Suprapubic skin (tissue), 4 donors: ENCODE results near the gene SH2B3. TPM values are rescaled to one million over a fixed set of nuclear protein-coding genes. Genes with fewer than 3 reads are reported as not detected.

Experiments used
- DNase-seq, 2 donors: peaks; one replicate each; pipeline ENCODE4 v3.0.0-alpha.2; 2019; ENCODE audit warnings: low spot score in 2 of 2
- H3K27ac ChIP-seq: fragments of 200-600 bp; sonication (generic); one replicate; pipeline ENCODE4 v1.5.1; 2019
- H3K27me3 ChIP-seq: fragments of 200-600 bp; sonication (generic); one replicate; pipeline ENCODE4 v1.5.1; 2019
- H3K36me3 ChIP-seq: fragments of 200-600 bp; sonication (generic); one replicate; pipeline ENCODE4 v1.5.1; 2019
- H3K4me1 ChIP-seq: fragments of 200-600 bp; sonication (generic); one replicate; pipeline ENCODE4 v1.5.1; 2019
- H3K4me3 ChIP-seq: fragments of 200-600 bp; sonication (generic); one replicate; pipeline ENCODE4 v1.5.1; 2019; ENCODE audit warnings: mild to moderate bottlenecking
- H3K9me3 ChIP-seq: fragments of 200-600 bp; sonication (generic); one replicate; pipeline ENCODE4 v1.5.1; 2019
- EP300 ChIP-seq: sonication (generic); formaldehyde crosslinking; IDR thresholded peaks from one replicate; pipeline ENCODE4 v1.6.1; 2017; ENCODE audit warnings: antibody characterized with exemption
- POLR2A ChIP-seq, 2 donors: fragments of 450-650 bp; IDR thresholded peaks; one replicate each; pipeline ENCODE4 v1.6.1; 2017; ENCODE audit warnings: antibody characterized with exemption in 2 of 2, mild to moderate bottlenecking in 2 of 2, moderate library complexity in 2 of 2
- POLR2AphosphoS5 ChIP-seq, 3 donors: sonication (generic); formaldehyde crosslinking; IDR thresholded peaks; one replicate each; pipeline ENCODE4 v1.6.1; 2017; ENCODE audit warnings: antibody characterized with exemption in 3 of 3
- WGBS: methylation state at CpG from one replicate; pipeline ENCODE4 v1.1.5; 2018; 5-methylcytosine and 5-hydroxymethylcytosine counted together
- total RNA-seq, 4 donors: library from RNA; depleted of rRNA; stranded (reverse); fragments of >200 nt; gene quantifications; one replicate each; pipeline ENCODE4 v1.1.0, GENCODE V29; 2016
- TF ChIP-seq, protein P1 (sequence below), 2 donors: fragments of 200-600 bp in 1 of 2; fragments of 450-650 bp in 1 of 2; sonication (generic) in 1 of 2; IDR thresholded peaks; one replicate each; pipeline ENCODE4 v1.5.1; 2016 to 2019; ENCODE audit warnings: antibody characterized with exemption in 2 of 2, mild to moderate bottlenecking in 1 of 2, moderate library complexity in 1 of 2

The SH2B3 gene
- total RNA-seq, 4 donors from 2014 or later = 3.4 to 7.1 (median 4.2) TPM

DNA sequence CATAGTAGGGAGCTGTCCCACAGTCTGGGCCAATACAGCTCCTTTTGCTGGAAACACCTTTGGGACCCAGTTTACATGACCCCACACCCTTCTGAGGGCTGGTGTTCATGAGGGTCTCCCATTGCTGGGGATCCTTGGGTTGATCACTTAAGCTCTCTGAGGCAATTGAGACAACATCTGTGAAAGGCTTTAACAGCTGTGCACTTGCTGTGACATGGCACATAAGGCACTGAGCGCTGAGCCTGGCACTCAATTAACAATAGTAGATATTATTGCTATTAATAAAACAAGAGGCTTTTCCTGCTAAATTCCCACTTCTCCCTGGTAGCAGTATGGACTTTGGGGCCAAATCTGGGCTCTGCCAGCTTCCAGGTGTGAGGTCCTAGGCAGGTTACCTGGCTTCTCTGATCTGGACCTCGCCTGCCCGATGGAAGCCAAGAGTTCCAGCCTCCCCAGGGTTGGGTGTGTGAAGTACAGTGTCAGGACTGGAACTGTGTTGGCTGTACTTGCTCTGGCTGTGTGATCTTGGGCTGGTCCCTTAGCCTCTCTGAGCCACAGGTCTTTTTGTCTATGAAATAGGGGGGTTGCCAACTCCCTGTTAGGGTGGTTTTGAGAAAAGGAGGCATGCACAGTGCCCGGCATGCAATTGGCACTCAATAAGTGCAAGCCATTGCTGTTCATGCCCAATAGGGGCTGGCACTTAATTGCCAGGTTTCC lies 3.1 kb downstream of the SH2B3 start:
- TF ChIP-seq, protein P1, sequence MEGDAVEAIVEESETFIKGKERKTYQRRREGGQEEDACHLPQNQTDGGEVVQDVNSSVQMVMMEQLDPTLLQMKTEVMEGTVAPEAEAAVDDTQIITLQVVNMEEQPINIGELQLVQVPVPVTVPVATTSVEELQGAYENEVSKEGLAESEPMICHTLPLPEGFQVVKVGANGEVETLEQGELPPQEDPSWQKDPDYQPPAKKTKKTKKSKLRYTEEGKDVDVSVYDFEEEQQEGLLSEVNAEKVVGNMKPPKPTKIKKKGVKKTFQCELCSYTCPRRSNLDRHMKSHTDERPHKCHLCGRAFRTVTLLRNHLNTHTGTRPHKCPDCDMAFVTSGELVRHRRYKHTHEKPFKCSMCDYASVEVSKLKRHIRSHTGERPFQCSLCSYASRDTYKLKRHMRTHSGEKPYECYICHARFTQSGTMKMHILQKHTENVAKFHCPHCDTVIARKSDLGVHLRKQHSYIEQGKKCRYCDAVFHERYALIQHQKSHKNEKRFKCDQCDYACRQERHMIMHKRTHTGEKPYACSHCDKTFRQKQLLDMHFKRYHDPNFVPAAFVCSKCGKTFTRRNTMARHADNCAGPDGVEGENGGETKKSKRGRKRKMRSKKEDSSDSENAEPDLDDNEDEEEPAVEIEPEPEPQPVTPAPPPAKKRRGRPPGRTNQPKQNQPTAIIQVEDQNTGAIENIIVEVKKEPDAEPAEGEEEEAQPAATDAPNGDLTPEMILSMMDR (IDR thresholded peaks at IDR 0.05) = no peak
- Histone ChIP-seq H3K4me1 (peaks cover 87% of the 10 kb centered on the region), H3K4me3 (peak overlapping the region; percentile 75), H3K9me3 (no peaks in the 10 kb centered on the region), H3K27me3 (no peaks in the 10 kb centered on the region), H3K27ac (peak overlapping the region; percentile 68), H3K36me3 (no peaks in the 10 kb centered on the region)
- DNase-seq = no peak
- WGBS = 58% methylated on average over 4 of the region's 4 CpGs

DNA sequence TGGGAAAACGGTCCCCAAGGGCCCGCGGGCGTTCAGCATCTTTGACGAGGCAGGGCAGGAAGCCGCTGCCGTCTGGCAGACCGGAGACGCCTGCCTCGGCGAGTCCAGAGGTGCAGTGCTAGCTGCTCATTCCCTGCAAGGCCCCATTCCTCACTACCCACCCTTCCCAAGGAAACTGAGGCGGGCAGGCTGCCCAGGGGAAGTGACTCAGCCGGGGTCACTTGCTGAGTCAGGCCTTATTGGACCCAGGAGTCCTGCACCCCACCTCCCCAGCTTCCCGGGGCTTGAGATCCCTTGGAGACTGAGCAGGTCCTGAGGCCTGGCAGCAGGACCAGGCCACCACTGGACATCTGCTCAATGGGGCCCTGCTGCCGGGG lies 3.7 kb downstream of the SH2B3 start:
- no peaks in the 10 kb centered on the region for H3K27me3 ChIP-seq
- no peak for DNase-seq
- H3K4me3 ChIP-seq = peak overlapping the region; percentile 75
- no peaks in the 10 kb centered on the region for H3K36me3 ChIP-seq
- no peaks in the 10 kb centered on the region for H3K9me3 ChIP-seq
- peaks cover 87% of the 10 kb centered on the region for H3K4me1 ChIP-seq
- H3K27ac ChIP-seq = peak overlapping the region; percentile 68
- TF ChIP-seq, protein P1 (IDR thresholded peaks at IDR 0.05) = no peak
- TF ChIP-seq POLR2A (IDR thresholded peaks at IDR 0.05) (no peak), POLR2AphosphoS5 (IDR thresholded peaks at IDR 0.05) (no peak), EP300 (no peak)
- 25% methylated on average over 12 of the region's 15 CpGs for WGBS

DNA sequence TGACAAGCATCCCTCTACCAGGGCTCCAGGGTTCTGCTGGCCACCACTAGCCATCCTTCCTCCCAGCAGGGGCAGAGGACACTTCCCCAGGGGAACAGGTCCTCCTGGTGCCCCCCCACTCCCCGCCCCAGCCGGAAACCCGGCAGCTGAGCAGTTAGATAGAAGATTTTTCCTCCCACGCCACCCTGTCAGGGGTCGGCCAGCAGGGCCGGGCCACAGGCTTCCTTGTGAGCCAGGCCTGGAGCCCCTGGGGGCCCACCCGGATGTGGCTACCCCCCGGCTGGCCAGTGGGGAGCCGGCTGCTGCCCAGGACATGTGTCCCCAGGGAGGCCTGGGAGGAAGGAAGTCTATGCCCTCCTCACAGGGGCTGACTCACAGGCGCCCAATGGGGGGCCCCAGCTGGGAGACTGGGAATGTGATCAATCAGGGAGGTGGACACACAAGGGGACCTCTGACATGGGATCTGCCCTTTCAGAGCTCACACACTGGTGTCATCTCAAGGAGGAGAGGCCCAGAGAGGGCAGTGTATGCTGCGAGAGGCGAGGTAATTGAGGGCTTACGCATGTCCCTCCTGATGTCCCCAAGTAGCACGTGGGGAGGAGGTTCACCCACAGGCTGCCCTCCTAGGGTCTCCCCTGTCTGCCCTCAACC lies 4.2 kb downstream of the SH2B3 start:
- Histone ChIP-seq H3K9me3 (no peaks in the 10 kb centered on the region), H3K4me3 (peak overlapping the region; percentile 75), H3K4me1 (peaks cover 82% of the 10 kb centered on the region), H3K27ac (peak overlapping the region; percentile 68), H3K27me3 (no peaks in the 10 kb centered on the region), H3K36me3 (no peaks in the 10 kb centered on the region)
- DNase-seq = no peak
- TF ChIP-seq POLR2AphosphoS5 (IDR thresholded peaks at IDR 0.05) = no peak
- TF ChIP-seq, protein P1 (IDR thresholded peaks at IDR 0.05) = no peak
- no peak for TF ChIP-seq EP300
- no peak for TF ChIP-seq POLR2A (IDR thresholded peaks at IDR 0.05)
- 52% methylated on average over 2 of the region's 14 CpGs for WGBS

DNA sequence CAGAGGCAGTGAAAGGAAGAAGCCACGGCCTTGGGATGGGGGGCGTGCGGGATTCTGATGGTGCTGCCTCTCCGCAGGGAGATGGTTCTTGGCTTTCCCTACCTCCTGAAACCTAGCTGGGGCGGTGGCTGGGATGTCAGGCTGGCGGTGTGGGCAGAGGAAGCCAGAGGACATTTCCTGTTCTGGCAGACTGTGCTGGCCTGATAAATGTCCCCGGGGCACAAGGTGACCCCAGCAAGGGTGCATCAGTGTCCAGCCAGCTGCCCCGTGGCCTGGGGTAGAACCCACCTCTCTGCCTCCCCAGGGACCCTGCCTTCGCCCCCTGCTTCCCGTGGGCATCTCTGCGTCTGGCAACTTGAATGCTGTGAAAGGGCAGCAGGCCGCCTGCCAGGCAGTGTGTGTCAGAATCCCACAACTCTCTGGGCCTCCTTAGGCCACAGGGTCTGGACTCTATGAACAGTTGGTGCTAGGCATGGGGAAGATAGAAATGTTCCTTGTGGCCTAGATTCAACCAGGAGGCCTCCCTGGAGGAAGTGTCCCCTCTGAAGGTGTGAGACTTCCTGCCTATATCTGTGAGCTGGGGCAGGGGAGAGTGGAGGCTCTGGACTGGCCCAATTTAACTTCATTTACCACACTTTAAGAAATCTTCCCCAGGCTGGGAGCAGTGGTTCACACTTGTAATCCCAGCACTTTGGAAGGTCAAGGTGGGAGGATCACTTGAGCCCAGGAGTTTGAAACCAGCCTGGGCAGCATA lies 4.9 kb downstream of the SH2B3 start:
- peak overlapping the region; percentile 68 for H3K27ac ChIP-seq
- H3K9me3 ChIP-seq = no peaks in the 10 kb centered on the region
- 59% methylated on average over 8 of the region's 12 CpGs for WGBS
- no peaks in the 10 kb centered on the region for H3K36me3 ChIP-seq
- TF ChIP-seq POLR2AphosphoS5 (IDR thresholded peaks at IDR 0.05) = no peak
- no peak for TF ChIP-seq EP300
- no peak for TF ChIP-seq POLR2A (IDR thresholded peaks at IDR 0.05)
- TF ChIP-seq, protein P1 (IDR thresholded peaks at IDR 0.05) = no peak
- peak overlapping the region; percentile 75 for H3K4me3 ChIP-seq
- DNase-seq = no peak
- peaks cover 76% of the 10 kb centered on the region for H3K4me1 ChIP-seq
- H3K27me3 ChIP-seq = no peaks in the 10 kb centered on the region

DNA sequence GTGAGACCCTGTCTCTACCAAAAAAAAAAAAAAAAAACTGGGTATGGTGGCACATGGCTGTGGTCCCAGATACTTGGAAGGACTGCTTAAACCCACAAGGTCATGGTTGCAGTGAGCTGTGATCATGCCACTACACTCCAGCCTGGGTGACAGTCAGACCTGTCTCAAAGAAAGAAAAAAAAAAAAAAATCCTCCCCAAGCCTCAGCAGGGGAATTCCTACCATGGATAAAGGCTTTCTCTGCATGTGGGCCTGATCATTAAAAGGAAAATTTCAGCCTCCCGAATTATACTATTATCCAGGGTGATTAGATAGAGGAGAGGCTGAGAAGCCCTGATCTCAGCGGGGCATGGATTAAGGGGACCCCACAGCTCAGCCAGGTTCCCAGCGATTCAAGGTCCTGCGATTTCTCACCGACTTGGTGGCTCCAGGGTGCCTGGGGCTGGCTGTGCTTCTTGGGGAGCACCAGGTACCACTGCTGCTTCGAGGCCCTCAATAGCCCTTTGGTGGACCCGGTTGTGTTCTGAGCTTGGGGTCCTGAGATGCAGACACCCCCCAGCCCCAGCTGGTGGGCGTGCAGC lies 5.6 kb downstream of the SH2B3 start:
- TF ChIP-seq POLR2A (IDR thresholded peaks at IDR 0.05) = no peak
- TF ChIP-seq EP300 = no peak
- TF ChIP-seq POLR2AphosphoS5 (IDR thresholded peaks at IDR 0.05) = no peak
- TF ChIP-seq, protein P1 (IDR thresholded peaks at IDR 0.05) = no peak
- Histone ChIP-seq H3K36me3 (no peaks in the 10 kb centered on the region), H3K27ac (peak overlapping the region; percentile 57), H3K4me1 (peaks cover 73% of the 10 kb centered on the region), H3K9me3 (no peaks in the 10 kb centered on the region), H3K4me3 (no peak overlapping the region), H3K27me3 (no peaks in the 10 kb centered on the region)
- WGBS = 82% methylated on average over 6 of the region's 8 CpGs
- DNase-seq = no peak
